Natural killer cell treated with Interleukin-12 subunit alpha and Interleukin-12 subunit beta and Interleukin-15 and Interleukin-18, amount 100 ng/mL, for 72 hours (primary cell): ENCODE measurements around the gene AHSG. TPM values are rescaled to one million over a fixed set of nuclear protein-coding genes. Genes with fewer than 3 reads are reported as not detected.
"Not testable (repeated sequence)": the region's sequence is repeated elsewhere in the genome, so short reads cannot be mapped to it uniquely, and the experiment has no call there.

Experiments
- ATAC-seq, 2 donors: fragments of 150-1000 bp; cut with Tn5 transposase in 1 of 2; sonication (Bioruptor Pico), chemical (Tn5 transposase) in 1 of 2; 2 replicates each; pipeline ENCODE4 v1.10.0; 2021
- DNase-seq: peaks from one replicate; pipeline ENCODE4 v3.0.0; 2022; ENCODE audit warnings: low spot score
- H3K27ac Mint-ChIP-seq, 2 donors: 1 replicate in 1 of 2; 2 replicates in 1 of 2; pipeline ENCODE4 v1.8.0; 2022; ENCODE audit warnings: mixed read lengths in 2 of 2, mild to moderate bottlenecking in 1 of 2, moderate library complexity in 1 of 2
- H3K27me3 Mint-ChIP-seq, 2 donors: 1 replicate in 1 of 2; 2 replicates in 1 of 2; pipeline ENCODE4 v1.8.0; 2022; ENCODE audit warnings: mixed read lengths in 2 of 2
- H3K36me3 Mint-ChIP-seq: one replicate; pipeline ENCODE4 v1.8.0; 2022; ENCODE audit warnings: mixed read lengths
- H3K4me1 Mint-ChIP-seq, 2 donors: 1 replicate in 1 of 2; 2 replicates in 1 of 2; pipeline ENCODE4 v1.8.0; 2022; ENCODE audit warnings: low read depth in 2 of 2, mixed read lengths in 2 of 2, mild to moderate bottlenecking in 1 of 2
- H3K4me3 Mint-ChIP-seq: one replicate; pipeline ENCODE4 v1.8.0; 2022; ENCODE audit warnings: mixed read lengths
- H3K9me3 Mint-ChIP-seq: 2 replicates; pipeline ENCODE4 v1.8.0; 2022; ENCODE audit warnings: mixed read lengths
- total RNA-seq, 2 donors: library from RNA; stranded (reverse); gene quantifications; one replicate each; pipeline ENCODE4 v1.2.3, GENCODE V29; 2022

The AHSG gene
- total RNA-seq, 2 donors from 2014 or later = not detected

DNA sequence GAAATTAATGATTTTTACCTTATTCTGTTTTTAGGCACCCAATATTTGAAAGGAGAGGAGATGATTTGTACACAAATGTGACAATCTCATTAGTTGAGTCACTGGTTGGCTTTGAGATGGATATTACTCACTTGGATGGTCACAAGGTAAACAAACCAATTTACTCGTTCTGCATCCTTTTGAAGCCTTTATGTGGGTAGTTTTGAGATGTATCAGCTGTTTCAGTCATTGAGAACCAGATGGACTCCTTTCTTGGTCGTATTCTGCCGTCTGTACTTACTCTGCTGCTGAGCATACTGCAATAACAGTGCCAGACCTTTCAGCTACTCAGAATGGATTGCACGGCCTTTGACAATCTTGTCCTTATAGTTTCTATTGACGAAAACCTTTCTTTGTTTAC lies 29.0 kb upstream of the AHSG start:
- Mint-ChIP-seq H3K27ac (no peak overlapping the region), H3K36me3 (peaks cover 47% of the 10 kb centered on the region), H3K4me3 (no peak overlapping the region), H3K27me3 (no peaks in the 10 kb centered on the region), H3K4me1 (peaks cover 6% of the 10 kb centered on the region in 2 donors), H3K9me3 (no peaks in the 10 kb centered on the region)
- DNase-seq (no peak), ATAC-seq (no peak)

DNA sequence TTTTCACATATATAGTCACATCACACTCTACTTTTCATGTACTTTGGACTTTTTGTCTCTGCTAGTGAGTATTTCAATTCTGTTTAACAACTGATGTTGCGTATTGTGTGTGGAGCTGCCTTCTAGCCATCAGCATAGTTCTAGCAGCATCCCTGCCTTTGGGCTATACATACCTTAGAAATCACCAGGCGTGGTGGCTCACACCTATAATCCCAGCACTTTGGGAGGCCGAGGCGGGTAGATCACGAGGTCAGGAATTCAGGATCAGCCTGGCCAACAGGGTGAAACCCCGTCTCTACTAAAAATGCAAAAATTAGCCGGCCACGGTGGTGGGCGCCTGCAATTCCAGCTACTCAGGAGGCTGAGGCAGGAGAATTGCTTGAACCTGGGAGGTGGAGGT lies 26.6 kb upstream of the AHSG start:
- H3K9me3 Mint-ChIP-seq, DNase-seq, H3K27ac Mint-ChIP-seq, H3K27me3 Mint-ChIP-seq, H3K4me1 Mint-ChIP-seq, ATAC-seq, H3K4me3 Mint-ChIP-seq: not testable (repeated sequence)
- H3K36me3 Mint-ChIP-seq = peaks cover 30% of the 10 kb centered on the region

DNA sequence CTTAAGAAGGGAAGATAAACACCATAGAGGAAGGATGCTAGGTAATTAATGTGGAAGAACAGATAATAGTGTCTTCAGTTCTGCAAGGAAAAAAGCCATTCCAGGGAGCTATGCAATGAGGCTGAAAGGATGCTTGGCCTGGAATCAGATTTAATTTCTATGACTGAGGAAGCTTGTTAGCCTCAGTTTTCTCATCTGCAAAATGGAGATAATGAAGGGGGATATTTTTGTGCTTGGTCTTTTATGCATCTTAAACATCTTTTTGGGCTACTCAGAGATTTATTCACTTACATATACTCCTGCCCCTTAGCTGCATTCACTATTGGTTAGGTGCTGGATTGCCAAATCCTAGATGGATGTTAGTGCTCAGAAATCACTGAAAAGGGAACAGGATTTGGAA lies 25.7 kb upstream of the AHSG start:
- peaks cover 0 to 2% of the 10 kb centered on the region in 2 donors for H3K27me3 Mint-ChIP-seq
- H3K9me3 Mint-ChIP-seq = no peaks in the 10 kb centered on the region
- no peak for ATAC-seq
- no peak overlapping the region for H3K4me3 Mint-ChIP-seq
- H3K36me3 Mint-ChIP-seq = peaks cover 22% of the 10 kb centered on the region
- DNase-seq = no peak
- no peak overlapping the region for H3K27ac Mint-ChIP-seq
- peaks cover 0 to 7% of the 10 kb centered on the region in 2 donors for H3K4me1 Mint-ChIP-seq

DNA sequence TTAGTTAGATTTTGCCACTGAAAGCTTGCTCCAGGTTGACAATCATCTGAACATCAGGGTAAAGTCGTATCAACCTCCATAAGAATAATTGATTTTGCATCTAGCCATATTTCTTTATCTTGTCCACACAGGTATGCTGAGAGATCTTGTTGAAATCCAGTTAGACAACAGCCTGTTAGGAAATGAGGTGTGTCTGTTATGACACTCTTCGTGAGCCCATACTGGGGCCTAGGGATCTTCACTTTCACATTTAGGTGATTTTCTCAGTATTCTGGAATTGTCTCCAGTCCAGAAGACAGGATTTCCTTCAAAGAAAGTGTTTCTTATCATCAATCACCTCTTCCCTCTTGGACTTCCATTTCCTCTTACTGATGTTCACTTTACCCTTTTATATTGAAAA lies 24.2 kb upstream of the AHSG start:
- DNase-seq (no peak), ATAC-seq (peak in 1 of 2 donors; percentile 46)
- Mint-ChIP-seq H3K4me3 (no peak overlapping the region), H3K27ac (no peak overlapping the region), H3K36me3 (peaks cover 14% of the 10 kb centered on the region), H3K4me1 (peaks cover 0 to 3% of the 10 kb centered on the region in 2 donors), H3K27me3 (peaks cover 0 to 2% of the 10 kb centered on the region in 2 donors), H3K9me3 (no peaks in the 10 kb centered on the region)

DNA sequence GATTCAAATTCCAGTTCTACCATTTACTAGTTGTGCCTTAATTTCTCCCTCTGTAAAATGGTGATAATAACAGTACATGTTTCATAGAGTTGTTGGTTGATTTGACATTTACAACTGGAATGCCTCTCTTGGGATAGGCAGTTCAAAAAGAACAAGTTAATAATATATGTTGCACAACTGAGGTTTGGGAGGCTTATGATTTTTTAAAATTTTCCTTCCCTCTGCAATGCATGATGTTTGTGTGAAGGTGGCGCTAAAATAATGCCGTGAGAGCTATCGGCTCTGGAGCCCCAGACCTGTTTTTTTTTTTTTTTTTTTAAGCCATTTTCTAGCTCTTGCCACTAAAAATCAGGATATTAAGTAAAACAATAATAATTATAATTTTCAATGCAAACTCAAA lies 23.7 kb upstream of the AHSG start:
- no peak for DNase-seq
- H3K27ac Mint-ChIP-seq = no peak overlapping the region
- no peaks in the 10 kb centered on the region for H3K9me3 Mint-ChIP-seq
- no peak for ATAC-seq
- peaks cover 0 to 2% of the 10 kb centered on the region in 2 donors for H3K27me3 Mint-ChIP-seq
- H3K36me3 Mint-ChIP-seq = peaks cover 10% of the 10 kb centered on the region
- H3K4me1 Mint-ChIP-seq = peaks cover 0 to 3% of the 10 kb centered on the region in 2 donors
- H3K4me3 Mint-ChIP-seq = no peak overlapping the region

DNA sequence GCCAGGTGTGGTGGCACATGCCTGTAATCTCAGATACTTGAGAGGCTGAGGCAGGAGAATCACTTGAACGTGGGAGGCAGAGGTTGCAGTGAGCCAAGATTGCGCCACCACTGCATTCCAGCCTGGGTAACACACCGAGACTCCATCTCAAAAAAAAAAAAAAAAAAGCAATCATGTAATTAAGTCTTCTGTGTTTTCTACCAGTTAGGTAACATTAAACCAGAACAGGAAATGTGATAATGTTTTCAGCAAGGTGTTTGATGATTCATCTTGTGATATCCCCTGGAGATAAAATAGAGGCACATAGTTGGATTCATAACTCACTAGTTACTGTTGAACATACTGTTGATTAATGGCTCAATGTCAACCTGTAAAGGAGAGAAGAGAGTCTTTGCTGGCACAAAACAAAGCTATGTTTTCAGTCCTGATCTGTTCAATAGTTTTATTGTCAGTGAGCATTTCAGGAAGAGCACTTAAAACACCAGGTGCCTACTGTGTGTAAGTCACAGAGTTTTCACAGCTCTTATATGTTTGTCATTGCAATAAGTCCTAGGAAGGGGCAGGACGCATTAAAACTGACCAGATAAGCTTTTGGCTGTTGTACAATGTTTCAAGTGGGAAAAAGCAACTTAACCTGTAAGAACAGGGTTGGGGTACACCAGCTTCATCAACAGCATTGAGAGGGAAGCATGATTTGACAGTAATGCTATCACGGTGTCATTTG lies 22.8 kb upstream of the AHSG start:
- H3K4me3 Mint-ChIP-seq = no peak overlapping the region
- peaks cover 0 to 3% of the 10 kb centered on the region in 2 donors for H3K4me1 Mint-ChIP-seq
- DNase-seq (no peak), ATAC-seq (no peak)
- peaks cover under 1% of the 10 kb centered on the region for H3K36me3 Mint-ChIP-seq
- H3K9me3 Mint-ChIP-seq = no peaks in the 10 kb centered on the region
- no peak overlapping the region for H3K27ac Mint-ChIP-seq
- peaks cover 0 to 2% of the 10 kb centered on the region in 2 donors for H3K27me3 Mint-ChIP-seq

DNA sequence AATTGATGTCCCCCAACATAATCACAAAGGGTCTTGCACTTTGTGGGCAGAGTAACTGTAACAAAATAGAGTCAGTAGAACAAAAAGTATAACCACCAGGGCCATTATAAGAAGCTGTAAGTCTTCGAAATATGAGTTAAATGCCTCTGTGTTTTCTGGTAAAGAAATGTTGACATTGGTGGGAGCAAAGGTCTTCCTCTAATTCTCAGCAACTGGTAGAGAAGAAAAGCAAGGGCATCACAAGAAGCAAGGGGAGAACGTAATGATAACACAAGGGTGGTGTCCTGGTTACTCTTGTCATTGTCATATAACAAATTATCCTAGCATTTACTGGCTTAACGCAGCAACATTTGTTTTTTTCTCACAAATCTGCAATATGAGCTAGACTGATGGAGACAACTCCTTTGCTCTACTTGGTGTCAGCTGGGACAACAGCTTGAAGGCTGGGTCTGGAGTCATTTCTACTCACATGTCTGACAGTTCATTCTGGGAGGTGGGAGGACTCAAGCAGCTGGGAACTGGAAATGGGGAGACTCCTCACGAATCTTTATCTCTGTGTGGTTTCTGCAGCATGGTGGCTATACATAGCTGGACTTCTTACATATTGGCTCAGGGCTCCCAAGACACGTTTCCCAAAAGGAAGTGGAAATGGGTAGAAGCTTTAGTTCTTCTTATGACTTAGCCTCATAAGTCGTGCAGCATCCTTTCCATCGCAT lies 22.1 kb upstream of the AHSG start:
- H3K27me3 Mint-ChIP-seq = peaks cover 0 to 2% of the 10 kb centered on the region in 2 donors
- no peaks in the 10 kb centered on the region for H3K9me3 Mint-ChIP-seq
- no peak overlapping the region for H3K4me3 Mint-ChIP-seq
- peaks cover 0 to 3% of the 10 kb centered on the region in 2 donors for H3K4me1 Mint-ChIP-seq
- no peaks in the 10 kb centered on the region for H3K36me3 Mint-ChIP-seq
- H3K27ac Mint-ChIP-seq = no peak overlapping the region
- no peak for DNase-seq
- no peak for ATAC-seq

DNA sequence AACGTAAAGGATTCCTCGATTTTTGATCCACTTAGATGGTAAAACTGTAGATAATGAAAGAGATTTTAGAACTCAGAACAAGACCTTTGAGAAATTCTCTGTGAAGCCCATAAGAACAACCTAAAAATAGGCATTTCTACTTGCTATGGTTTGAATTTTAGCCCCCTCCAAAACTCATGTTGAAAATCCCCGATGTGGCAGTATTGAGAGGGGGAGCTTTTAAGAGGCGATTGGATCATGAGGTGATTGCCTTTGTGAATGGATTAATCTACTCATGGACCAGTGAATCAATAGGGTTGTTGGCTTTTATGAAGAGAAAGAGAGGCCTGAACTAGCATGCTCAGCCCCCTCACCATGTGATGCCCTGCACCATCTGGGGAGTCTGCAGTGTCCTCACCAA lies 20.2 kb upstream of the AHSG start:
- no peaks in the 10 kb centered on the region for H3K36me3 Mint-ChIP-seq
- no peaks in the 10 kb centered on the region for H3K9me3 Mint-ChIP-seq
- peaks cover 0 to 6% of the 10 kb centered on the region in 2 donors for H3K27me3 Mint-ChIP-seq
- no peak overlapping the region for H3K4me3 Mint-ChIP-seq
- no peak overlapping the region for H3K27ac Mint-ChIP-seq
- peaks cover 0 to 3% of the 10 kb centered on the region in 2 donors for H3K4me1 Mint-ChIP-seq
- ATAC-seq = no peak
- DNase-seq = no peak

DNA sequence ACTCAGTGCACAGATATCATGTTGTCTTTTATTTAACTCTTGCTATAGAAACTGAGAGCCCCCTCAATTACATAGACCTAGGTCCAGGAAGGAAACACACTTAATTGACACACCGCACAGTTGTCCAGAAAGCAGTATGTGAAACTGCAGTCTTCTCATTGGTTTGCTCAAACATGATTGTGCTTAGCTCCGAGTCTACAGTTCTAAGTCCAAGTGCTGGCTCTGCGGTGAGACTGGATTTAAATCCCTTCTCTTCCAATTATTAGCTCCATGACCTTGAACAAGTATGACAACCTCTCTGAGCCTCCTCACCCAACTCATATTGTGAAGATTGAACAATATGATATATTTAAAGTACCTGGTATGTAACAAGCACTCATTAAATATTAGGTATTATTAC lies 19.0 kb upstream of the AHSG start:
- Mint-ChIP-seq H3K4me3 (no peak overlapping the region), H3K27me3 (peaks cover 0 to 6% of the 10 kb centered on the region in 2 donors), H3K4me1 (peaks cover 0 to 3% of the 10 kb centered on the region in 2 donors), H3K27ac (no peak overlapping the region), H3K36me3 (no peaks in the 10 kb centered on the region), H3K9me3 (no peaks in the 10 kb centered on the region)
- ATAC-seq (no peak), DNase-seq (no peak)

DNA sequence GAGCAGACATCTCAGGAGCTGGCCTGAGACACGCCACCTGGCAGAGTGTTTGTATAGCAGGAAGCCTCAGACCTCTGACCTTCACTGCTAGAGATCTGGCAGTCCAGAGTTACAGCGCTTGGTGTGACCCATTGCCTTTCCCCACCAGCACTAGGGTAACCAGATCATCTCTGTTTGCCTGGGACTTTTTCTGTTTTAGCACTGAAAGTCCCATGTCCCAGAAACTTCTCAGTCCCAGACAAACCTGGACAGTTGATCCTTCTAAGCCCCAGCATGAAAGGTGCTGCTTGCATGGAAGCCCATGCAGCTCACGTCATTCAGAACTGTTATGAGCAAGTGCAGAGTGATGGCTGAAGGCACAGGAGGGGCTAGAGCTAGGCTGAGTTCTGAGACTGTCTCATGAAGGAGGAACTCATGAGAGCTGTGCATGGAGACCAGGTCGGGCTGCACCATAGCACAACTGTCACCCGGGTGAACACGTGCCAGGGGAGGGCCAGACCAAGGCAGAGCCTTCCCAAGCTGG lies 18.2 kb upstream of the AHSG start:
- H3K4me1 Mint-ChIP-seq = peaks cover 0 to 3% of the 10 kb centered on the region in 2 donors
- no peak overlapping the region for H3K4me3 Mint-ChIP-seq
- peaks cover 0 to 6% of the 10 kb centered on the region in 2 donors for H3K27me3 Mint-ChIP-seq
- H3K27ac Mint-ChIP-seq = no peak overlapping the region
- ATAC-seq (peak in 1 of 2 donors; percentile 37), DNase-seq (no peak)
- no peaks in the 10 kb centered on the region for H3K36me3 Mint-ChIP-seq
- no peaks in the 10 kb centered on the region for H3K9me3 Mint-ChIP-seq

DNA sequence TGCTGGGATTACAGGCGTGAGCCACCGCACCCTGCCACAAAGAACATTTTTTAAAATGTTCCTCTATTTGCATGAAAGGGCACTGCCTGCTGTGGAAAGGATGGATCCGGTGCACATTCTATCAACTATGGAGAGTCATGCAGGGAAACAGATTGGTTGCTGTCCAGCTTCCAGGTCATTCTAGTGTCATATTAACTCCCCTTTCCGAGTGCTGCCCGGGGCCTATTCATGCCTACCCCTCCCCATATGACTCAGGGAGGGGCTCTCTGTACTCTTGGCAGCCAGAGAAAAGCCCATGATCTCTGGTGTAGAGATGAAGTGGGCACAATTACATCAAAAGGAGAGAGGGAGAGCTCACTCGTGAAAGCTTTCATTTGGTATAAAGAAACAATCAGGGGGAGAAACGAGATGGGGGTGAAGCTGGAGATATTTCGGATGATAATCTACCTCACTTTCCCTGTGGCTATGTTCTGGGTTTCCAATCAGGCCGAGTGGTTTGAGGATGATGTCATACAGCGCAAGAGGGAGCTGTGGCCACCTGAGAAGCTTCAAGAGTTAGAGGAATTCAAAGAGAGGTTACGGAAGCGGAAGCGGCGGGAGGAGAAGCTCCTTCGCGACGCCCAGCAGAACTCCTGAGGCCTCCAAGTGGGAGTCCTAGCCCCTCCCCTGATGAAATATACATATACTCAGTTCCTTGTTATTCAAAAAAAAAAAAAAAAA lies 16.1 kb upstream of the AHSG start:
- DNase-seq (no peak), ATAC-seq (no peak)
- Mint-ChIP-seq H3K27me3 (peaks cover 3 to 5% of the 10 kb centered on the region in 2 donors), H3K36me3 (no peaks in the 10 kb centered on the region), H3K9me3 (no peaks in the 10 kb centered on the region), H3K4me1 (no peaks in the 10 kb centered on the region), H3K4me3 (no peak overlapping the region), H3K27ac (no peak overlapping the region)

DNA sequence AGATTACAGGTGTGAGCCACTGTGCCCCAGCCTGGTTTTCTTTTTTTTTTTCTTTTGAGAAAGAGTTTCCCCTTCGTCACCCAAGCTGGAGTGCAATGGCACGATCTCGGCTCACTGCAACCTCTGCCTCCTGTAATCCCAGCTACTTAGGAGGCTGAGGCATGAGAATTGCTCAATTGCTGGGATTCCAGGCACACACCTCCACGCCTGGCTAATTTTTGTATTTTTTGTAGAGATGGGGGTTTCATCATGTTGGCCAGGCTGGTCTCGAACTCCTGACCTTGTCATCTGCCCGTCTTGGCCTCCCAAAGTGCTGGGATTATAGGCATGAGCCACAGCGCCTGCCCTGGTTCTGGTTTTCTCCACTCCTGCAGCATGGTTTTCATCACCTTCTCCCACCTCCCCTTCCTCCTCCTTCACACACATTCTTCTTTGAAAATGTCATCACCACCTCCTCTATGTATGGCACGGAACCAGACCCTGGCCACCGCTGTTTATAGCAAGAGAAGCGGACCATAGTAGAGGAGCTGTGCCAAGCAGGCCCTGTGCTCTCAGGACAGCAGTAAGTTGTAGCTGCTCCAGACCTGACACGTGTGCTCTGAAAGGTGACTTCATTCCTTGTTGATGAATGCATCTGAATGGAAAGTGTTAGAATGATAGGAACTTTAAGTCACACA lies 14.6 kb upstream of the AHSG start:
- Mint-ChIP-seq H3K9me3 (no peaks in the 10 kb centered on the region), H3K27me3 (peaks cover 3 to 5% of the 10 kb centered on the region in 2 donors), H3K4me1 (no peaks in the 10 kb centered on the region)

DNA sequence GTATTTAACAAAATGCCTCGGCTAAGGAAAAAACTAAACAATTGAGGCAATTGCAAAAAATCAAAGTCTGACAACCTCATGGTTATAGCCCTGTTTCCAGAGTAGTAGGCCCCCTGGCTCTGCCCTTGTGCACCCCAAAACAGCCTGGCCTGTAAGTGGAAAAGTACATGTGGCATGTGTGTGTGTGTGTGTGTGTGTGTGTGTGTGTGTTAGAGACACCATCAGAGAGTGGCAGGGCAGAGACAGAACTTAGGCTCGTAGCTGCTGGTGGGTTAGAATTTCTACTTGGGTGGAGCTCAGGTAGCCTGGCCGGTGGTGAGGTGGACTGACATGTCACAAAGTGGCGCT lies 14.1 kb upstream of the AHSG start:
- Mint-ChIP-seq H3K27me3 (peaks cover 3 to 5% of the 10 kb centered on the region in 2 donors), H3K4me1 (no peaks in the 10 kb centered on the region), H3K9me3 (no peaks in the 10 kb centered on the region), H3K27ac (no peak overlapping the region), H3K36me3 (no peaks in the 10 kb centered on the region), H3K4me3 (no peak overlapping the region)
- no peak for ATAC-seq
- DNase-seq = no peak

More for the DNA sequence above, 14.6 kb upstream of the AHSG start:
- no peak overlapping the region for H3K4me3 Mint-ChIP-seq
- H3K36me3 Mint-ChIP-seq = no peaks in the 10 kb centered on the region
- no peak overlapping the region for H3K27ac Mint-ChIP-seq
- no peak for ATAC-seq
- no peak for DNase-seq
